ENCODE data around the gene ELAVL1. TPM values are rescaled to one million over a fixed set of nuclear protein-coding genes. Genes with fewer than 3 reads are reported as not detected.

Gene ELAVL1
- polyA plus RNA-seq, 1 donor from 2014 or later = 19.1 TPM

- TF ChIP-seq EZH2 (IDR thresholded peaks at IDR 0.05; ENCODE audit: borderline replicate concordance, insufficient read depth, low read length, poor library complexity, severe bottlenecking) = no peak
- no peak for TF ChIP-seq MXI1 (conservative IDR thresholded peaks at IDR 0.05; ENCODE audit: poor library complexity, severe bottlenecking)
- no peak for TF ChIP-seq SMC3 (conservative IDR thresholded peaks at IDR 0.05; ENCODE audit: poor library complexity)
- TF ChIP-seq TAF1 (IDR thresholded peaks at IDR 0.05; ENCODE audit: low read depth) = no peak
- TF ChIP-seq EP300 (conservative IDR thresholded peaks at IDR 0.05; ENCODE audit: poor library complexity, severe bottlenecking) = no peak
- no peak for TF ChIP-seq REST (IDR thresholded peaks at IDR 0.05; ENCODE audit: borderline replicate concordance)
- no peak for TF ChIP-seq POLR2AphosphoS5 (IDR thresholded peaks at IDR 0.05)
- Histone ChIP-seq H3K4me3 (ENCODE audit: low read length) (no peak overlapping the region), H3K27ac (ENCODE audit: low read length) (no peak overlapping the region), H2AFZ (ENCODE audit: low read depth, low read length) (no peak overlapping the region), H3K27me3 (ENCODE audit: insufficient read depth, low read depth, low read length) (no peaks in the 10 kb centered on the region), H3K9ac (ENCODE audit: low read length) (no peak overlapping the region), H3K79me2 (replicated peaks; ENCODE audit: insufficient read depth, low read length) (no peaks in the 10 kb centered on the region), H4K20me1 (ENCODE audit: insufficient read depth) (no peaks in the 10 kb centered on the region), H3K36me3 (ENCODE audit: insufficient read depth, low read length) (no peaks in the 10 kb centered on the region), H3K4me2 (ENCODE audit: low read length) (no peak overlapping the region), H3K9me2 (ENCODE audit: insufficient read depth, low read length) (no peaks in the 10 kb centered on the region), H3K9me3 (ENCODE audit: low read length) (no peaks in the 10 kb centered on the region), H3F3A (ENCODE audit: insufficient read depth, low read length, poor library complexity, severe bottlenecking) (no peaks in the 10 kb centered on the region)
These were observed 29.0 kb downstream of the ELAVL1 start for GRCh38 chr19:7976461-7976860.

GRCh38 chr19:7975037-7975436 is 30.4 kb downstream of the ELAVL1 start:
- H3K9me2 ChIP-seq (ENCODE audit: insufficient read depth, low read length) = no peaks in the 10 kb centered on the region
- no peaks in the 10 kb centered on the region for H3K27me3 ChIP-seq (ENCODE audit: insufficient read depth, low read depth, low read length)
- H3K9me3 ChIP-seq (ENCODE audit: low read length) = no peaks in the 10 kb centered on the region
- H3F3A ChIP-seq (ENCODE audit: insufficient read depth, low read length, poor library complexity, severe bottlenecking) = no peaks in the 10 kb centered on the region
- H3K27ac ChIP-seq (ENCODE audit: low read length) = no peak overlapping the region
- no peaks in the 10 kb centered on the region for H3K79me2 ChIP-seq (replicated peaks; ENCODE audit: insufficient read depth, low read length)
- H3K9ac ChIP-seq (ENCODE audit: low read length) = no peak overlapping the region
- no peak overlapping the region for H3K4me2 ChIP-seq (ENCODE audit: low read length)
- no peak overlapping the region for H2AFZ ChIP-seq (ENCODE audit: low read depth, low read length)
- no peaks in the 10 kb centered on the region for H4K20me1 ChIP-seq (ENCODE audit: insufficient read depth)
- H3K36me3 ChIP-seq (ENCODE audit: insufficient read depth, low read length) = no peaks in the 10 kb centered on the region
- no peak for TF ChIP-seq CTCF (IDR thresholded peaks at IDR 0.05; ENCODE audit: poor library complexity, severe bottlenecking)
- TF ChIP-seq REST (IDR thresholded peaks at IDR 0.05; ENCODE audit: borderline replicate concordance) = no peak
- TF ChIP-seq EP300 (conservative IDR thresholded peaks at IDR 0.05; ENCODE audit: poor library complexity, severe bottlenecking) = no peak
- TF ChIP-seq SMC3 (conservative IDR thresholded peaks at IDR 0.05; ENCODE audit: poor library complexity) = no peak
- no peak for TF ChIP-seq MXI1 (conservative IDR thresholded peaks at IDR 0.05; ENCODE audit: poor library complexity, severe bottlenecking)
- TF ChIP-seq EZH2 (IDR thresholded peaks at IDR 0.05; ENCODE audit: borderline replicate concordance, insufficient read depth, low read length, poor library complexity, severe bottlenecking) = no peak
- TF ChIP-seq RAD21 (conservative IDR thresholded peaks at IDR 0.05) = no peak
- no peak for TF ChIP-seq TAF1 (IDR thresholded peaks at IDR 0.05; ENCODE audit: low read depth)
- TF ChIP-seq POLR2AphosphoS5 (IDR thresholded peaks at IDR 0.05) = no peak
- H3K4me3 ChIP-seq (ENCODE audit: low read length) = no peak overlapping the region

All from neural cell (in vitro differentiated cells).